K562 (cell line): Measurements from ENCODE around the gene ARHGAP9. TPM values are rescaled to one million over a fixed set of nuclear protein-coding genes. Genes with fewer than 3 reads are reported as not detected.

Experiments
- ATAC-seq: fragments of 200-7000 bp; cut with Tn5 transposase; 3 replicates; pipeline ENCODE4 v1.9.1; 2020; ENCODE audit warnings: moderate library complexity
- BruUV-seq: library from RNA; stranded (reverse); fragments of 400-500 nt; replicated peaks from 2 replicates; lab custom pipeline; 2021; lab: Mats Ljungman, UMichigan
- CTCF ChIA-PET: fragments of 300-600 bp; formaldehyde crosslinking; extraction: SDS; loops from one replicate; lab custom pipeline; 2021; ENCODE audit warnings: low intra/inter-chr PET ratio; lab: Yijun Ruan, JAX
- POLR2A ChIA-PET: fragments of 300-600, 350-650 bp; sonication (Branson Sonifier 250); formaldehyde crosslinking; extraction: SDS; loops from one replicate; lab custom pipeline; 2021; ENCODE audit warnings: antibody characterized with exemption, inconsistent platforms; lab: Yijun Ruan, JAX
- DNase-seq, 4 experiments: peaks; one replicate each; pipeline versions ENCODE4 v3.0.0 to v3.0.0-alpha.2; 2011 to 2018; ENCODE audit warnings: low spot score in 3 of 4, mixed read lengths in 3 of 4; ENCODE audit errors: extremely low read depth in 1 of 4
- FAIRE-seq: peaks from 2 replicates; lab custom pipeline; 2011; peaks lifted over from hg19 to GRCh38; lab: Jason Lieb, UNC
- H2AFZ ChIP-seq: 2 replicates; pipeline ENCODE4 v1.6.0; 2011; ENCODE audit warnings: low read depth, low read length, control low read depth, inconsistent platforms
- H3K27ac ChIP-seq: fragments of 200-600 bp; 3 replicates; pipeline ENCODE4 v1.8.0; 2011; ENCODE audit warnings: low read depth, mild to moderate bottlenecking, control low read depth, inconsistent platforms, low read length, moderate library complexity, mixed read lengths; ENCODE audit errors: extremely low read depth
- H3K27me3 ChIP-seq, 2 experiments: fragments of 300-600 bp in 1 of 2; 2 replicates in 1 of 2; 3 replicates in 1 of 2; pipeline versions ENCODE4 v1.6.0 to v1.8.0; 2011; ENCODE audit warnings: inconsistent platforms in 2 of 2, low read length in 2 of 2, mild to moderate bottlenecking in 1 of 2, mixed read lengths in 1 of 2, moderate library complexity in 1 of 2; ENCODE audit not compliant: control insufficient read depth in 2 of 2, insufficient read depth in 2 of 2
- H3K36me3 ChIP-seq: fragments of 300-600 bp; 3 replicates; pipeline ENCODE4 v1.8.0; 2011; ENCODE audit warnings: mild to moderate bottlenecking, low read length, inconsistent platforms; ENCODE audit not compliant: control insufficient read depth, insufficient read depth
- H3K4me1 ChIP-seq, 2 experiments: fragments of 200-600 bp in 1 of 2; replicated peaks in 1 of 2; 2 replicates in 1 of 2; 3 replicates in 1 of 2; pipeline versions ENCODE4 v1.5.1 to v1.8.0; 2011; ENCODE audit warnings: inconsistent platforms in 2 of 2, low read length in 2 of 2, mild to moderate bottlenecking in 1 of 2, mixed read lengths in 1 of 2, moderate library complexity in 1 of 2; ENCODE audit not compliant: control insufficient read depth in 2 of 2, insufficient read depth in 2 of 2
- H3K4me2 ChIP-seq: 2 replicates; pipeline ENCODE4 v1.6.1; 2011; ENCODE audit warnings: low read length, control low read depth, inconsistent platforms, mixed read lengths; ENCODE audit not compliant: insufficient read depth
- H3K4me3 ChIP-seq: fragments of 200-600 bp; sonication (generic), shearing (Covaris generic); 2 replicates; pipeline ENCODE4 v1.5.1; 2016; ENCODE audit warnings: control low read depth, inconsistent platforms
- H3K79me2 ChIP-seq: fragments of 200-600 bp; 3 replicates; pipeline ENCODE4 v1.8.0; 2011; ENCODE audit warnings: low read length, inconsistent platforms; ENCODE audit not compliant: control insufficient read depth, insufficient read depth
- H3K9ac ChIP-seq, 2 experiments: 2 replicates each; pipeline versions ENCODE4 v1.6.0 to v1.6.1; 2011; ENCODE audit warnings: low read depth in 2 of 2, low read length in 2 of 2, control low read depth in 1 of 2, inconsistent platforms in 1 of 2, mild to moderate bottlenecking in 1 of 2, mixed read lengths in 1 of 2; ENCODE audit not compliant: insufficient read depth in 1 of 2
- H3K9me1 ChIP-seq: one replicate; pipeline ENCODE4 v1.6.0; 2011; ENCODE audit warnings: inconsistent platforms, mild to moderate bottlenecking, low read length, moderate library complexity; ENCODE audit not compliant: control insufficient read depth, insufficient read depth
- H3K9me3 ChIP-seq: replicated peaks from 2 replicates; pipeline ENCODE4 v1.5.1; 2011; ENCODE audit warnings: low read depth, low read length, inconsistent platforms; ENCODE audit not compliant: control insufficient read depth, insufficient read depth
- H4K20me1 ChIP-seq: replicated peaks from 2 replicates; pipeline ENCODE4 v1.6.1; 2011; ENCODE audit warnings: low read length, inconsistent platforms, mixed read lengths; ENCODE audit not compliant: control insufficient read depth, insufficient read depth
- ARID1B ChIP-seq: fragments of 450-650 bp; IDR thresholded peaks from 2 replicates; pipeline ENCODE4 v1.6.1; 2016; ENCODE audit warnings: antibody characterized with exemption, mild to moderate bottlenecking, inconsistent platforms
- BRF1 ChIP-seq: IDR thresholded peaks from 3 replicates; pipeline ENCODE4 v1.6.1; 2011; ENCODE audit warnings: borderline replicate concordance, mild to moderate bottlenecking; ENCODE audit not compliant: insufficient read length; ENCODE audit errors: extremely low read depth
- CEBPB ChIP-seq: fragments of 450-650 bp; IDR thresholded peaks from 2 replicates; pipeline ENCODE4 v1.6.1; 2016; ENCODE audit warnings: missing genetic modification characterization, missing compliant biosample characterization
- CTBP1 ChIP-seq: fragments of 450-650 bp; IDR thresholded peaks from 2 replicates; pipeline ENCODE4 v1.6.1; 2016; ENCODE audit warnings: borderline replicate concordance
- DPF2 ChIP-seq: fragments of 450-650 bp; IDR thresholded peaks from 2 replicates; pipeline ENCODE4 v1.6.1; 2016
- ETV1 ChIP-seq: fragments of 450-650 bp; conservative IDR thresholded peaks from 2 replicates; pipeline ENCODE4 v1.6.1; 2016; ENCODE audit warnings: missing genetic modification characterization, control low read depth, low read depth, missing compliant biosample characterization
- HDAC1 ChIP-seq, 2 experiments: fragments of 450-650 bp; IDR thresholded peaks; 2 replicates each; pipeline ENCODE4 v1.6.1; 2016 to 2017; ENCODE audit warnings: inconsistent platforms in 1 of 2, mild to moderate bottlenecking in 1 of 2, moderate library complexity in 1 of 2
- KDM1A ChIP-seq, 2 experiments: fragments of 450-650 bp; IDR thresholded peaks; 2 replicates each; pipeline ENCODE4 v1.6.1; 2016; ENCODE audit warnings: mild to moderate bottlenecking in 2 of 2
- MNT ChIP-seq, 2 experiments: fragments of 450-650 bp; conservative IDR thresholded peaks; 2 replicates each; pipeline ENCODE4 v1.6.1; 2017; ENCODE audit warnings: mild to moderate bottlenecking in 2 of 2, moderate library complexity in 2 of 2
- MYC ChIP-seq, 2 experiments: fragments of 250-450 bp in 1 of 2; sonication (Bioruptor Pico) in 1 of 2; IDR thresholded peaks; 2 replicates each; pipeline versions ENCODE4 v1.5.1 to v1.6.1; 2012 to 2021; ENCODE audit warnings: low read depth in 2 of 2, borderline replicate concordance in 1 of 2, improper control_type of control experiment in 1 of 2, low read length in 1 of 2, mild to moderate bottlenecking in 1 of 2, moderate library complexity in 1 of 2
- NCOR1 ChIP-seq: fragments of 450-650 bp; IDR thresholded peaks from 2 replicates; pipeline ENCODE4 v1.6.1; 2016; ENCODE audit warnings: mild to moderate bottlenecking, moderate library complexity
- NFRKB ChIP-seq: fragments of 450-650 bp; IDR thresholded peaks from 2 replicates; pipeline ENCODE4 v1.6.1; 2016; ENCODE audit warnings: low read depth
- RAD51 ChIP-seq: fragments of 450-650 bp; IDR thresholded peaks from 2 replicates; pipeline ENCODE4 v1.7.1; 2016; ENCODE audit warnings: low read depth, mild to moderate bottlenecking, borderline replicate concordance
- RB1 ChIP-seq: fragments of 450-650 bp; IDR thresholded peaks from 2 replicates; pipeline ENCODE4 v1.6.1; 2017; ENCODE audit warnings: low read depth, mild to moderate bottlenecking
- TBP ChIP-seq: optimal IDR thresholded peaks from 2 replicates; pipeline ENCODE3; 2011; ENCODE audit warnings: low read depth, low read length, improper control_type of control experiment
- XRCC3 ChIP-seq: fragments of 450-650 bp; IDR thresholded peaks from 2 replicates; pipeline ENCODE4 v1.6.1; 2017; ENCODE audit warnings: mild to moderate bottlenecking, moderate library complexity
- ZNF592 ChIP-seq: fragments of 450-650 bp; IDR thresholded peaks from 2 replicates; pipeline ENCODE4 v1.6.1; 2017; ENCODE audit warnings: antibody characterized with exemption, mild to moderate bottlenecking
- WGBS: fragments of 100-300 bp; shearing (Covaris generic); methylation state at CpG from one replicate; pipeline ENCODE4 v1.1.6; 2016; ENCODE audit warnings: low coverage, mixed read lengths; ENCODE audit not compliant: insufficient coverage; ENCODE audit errors: missing lambda C conversion rate; 5-methylcytosine and 5-hydroxymethylcytosine counted together
- in situ Hi-C: fragments of 300-500 bp; cut with MboI; formaldehyde crosslinking; loops from 4 replicates; pipeline ENCODE4 v1.15.0; 2018; ENCODE audit warnings: inconsistent platforms, mixed read lengths
- intact Hi-C: fragments of 100-400 bp; cut with micrococcal nuclease; formaldehyde crosslinking; loops from 2 replicates; pipeline ENCODE4 v1.14.2; 2022
- polyA plus RNA-seq, 8 experiments: library from polyadenylated mRNA; depleted of rRNA in 4 of 8; stranded (reverse) in 5 of 8; unstranded in 3 of 8; fragments of >200 nt; fragmentation: Nextera tagmentation in 2 of 8; fragmentation: Illumina TruSeq in 1 of 8; extraction: Ambion mirVana in 2 of 8; extraction: Trizol in 1 of 8; gene quantifications; 2 replicates each; pipeline versions ENCODE4 v1.2.1 to v1.2.3, GENCODE V29; 2011 to 2014; ENCODE audit warnings: inconsistent platforms in 1 of 8, missing spikeins in 1 of 8
- total RNA-seq, 7 experiments: library from RNA; depleted of rRNA in 6 of 7; stranded (reverse); fragments of >200 nt in 6 of 7; fragmentation: Illumina TruSeq in 2 of 7; extraction: Trizol in 2 of 7; gene quantifications; 2 replicates each; pipeline versions ENCODE4 v1.2.1 to v1.2.3, GENCODE V29; 2011 to 2021; ENCODE audit warnings: low replicate concordance in 1 of 7

Gene ARHGAP9
- total and polyA plus RNA-seq, 9 of the 15 experiments (the other 6 are each of a cell fraction or from before 2014, with no cell fraction given): 1.5 to 10.2 (median 5.1) TPM

- in situ Hi-C loops (no loop called here), intact Hi-C loops (loop anchor here (2.0 kb wide), 1 partner anchor 25 kb away; the partner anchor contains the start of gene INHBE)
- peak; percentile 19; the same call in 1 of the 2 replicates for TF ChIP-seq RAD51
- TF ChIP-seq TBP: no peak
- TF ChIP-seq MNT (conservative IDR thresholded peaks at IDR 0.05): peak; percentile 86 to 87
- no peak for TF ChIP-seq BRF1
- peak in 1 of 2 experiments; percentile 54; a peak in 1 of 4 replicates for TF ChIP-seq HDAC1 (IDR thresholded peaks at IDR 0.05)
- TF ChIP-seq CEBPB: no peak
- peak; percentile 63 for TF ChIP-seq ARID1B
- no peak for TF ChIP-seq XRCC3
- TF ChIP-seq CTBP1: no peak
- peak; percentile 35; the same call in 1 of the 2 replicates for TF ChIP-seq DPF2
- 0 out of 2 replicates have a peak, but pooled peaks have one; percentile 25 for TF ChIP-seq ZNF592
- no peak for TF ChIP-seq RB1
- 0 out of 2 replicates have a peak, but pooled peaks have one; percentile 25 for TF ChIP-seq NCOR1
- TF ChIP-seq KDM1A (IDR thresholded peaks at IDR 0.05): peak in 1 of 2 experiments; percentile 19; a peak in 1 of 4 replicates
- TF ChIP-seq ETV1 (tag): no peak
- peak; percentile 84 for TF ChIP-seq MYC (IDR thresholded peaks at IDR 0.05; ENCODE audit: low read depth, low read length)
- no peak for TF ChIP-seq MYC (CRISPR knock-in tag; IDR thresholded peaks at IDR 0.05; ENCODE audit: borderline replicate concordance, low read depth)
- no peak for TF ChIP-seq NFRKB
These were observed 50.1 kb downstream of the ARHGAP9 start for GRCh38 chr12:57429473-57430111.

More at GRCh38 chr12:57429473-57430111, 50.1 kb downstream of the ARHGAP9 start:
- Histone ChIP-seq H4K20me1 (no peaks in the 10 kb centered on the region), H3K27ac (peak overlapping the region; percentile 98), H3K9ac (peak overlapping the region; percentile 93 to 94), H3K9me3 (no peaks in the 10 kb centered on the region), H3K79me2 (peaks cover 31% of the 10 kb centered on the region), H3K36me3 (no peaks in the 10 kb centered on the region), H2AFZ (peak overlapping the region; percentile 86), H3K27me3 (no peaks in the 10 kb centered on the region), H3K4me1 (peaks cover 12 to 14% of the 10 kb centered on the region in 2 experiments; a peak in 3 of 5 replicates), H3K4me3 (peak overlapping the region; percentile 59), H3K4me2 (peak overlapping the region; percentile 94), H3K9me1 (no peaks in the 10 kb centered on the region)
- ChIA-PET POLR2A (interaction anchor here (0.6 to 3.1 kb wide), 14 partner anchors 9 to 199 kb away, joined by 3 to 9 read pairs (median 4); partner anchors contain the start of gene DDIT3), CTCF (no interaction called here)
- 9% methylated on average over 9 of the region's 9 CpGs for WGBS
- DNase-seq (peak in 1 of 4 experiments; percentile 53), ATAC-seq (peak; percentile 4; the same call in 1 of the 3 replicates), FAIRE-seq (peak; percentile 29)
- TSS peak; percentile 88 for BruUV-seq
